ENCODE data around the gene MARK3.

MARK3 gene

DNA sequence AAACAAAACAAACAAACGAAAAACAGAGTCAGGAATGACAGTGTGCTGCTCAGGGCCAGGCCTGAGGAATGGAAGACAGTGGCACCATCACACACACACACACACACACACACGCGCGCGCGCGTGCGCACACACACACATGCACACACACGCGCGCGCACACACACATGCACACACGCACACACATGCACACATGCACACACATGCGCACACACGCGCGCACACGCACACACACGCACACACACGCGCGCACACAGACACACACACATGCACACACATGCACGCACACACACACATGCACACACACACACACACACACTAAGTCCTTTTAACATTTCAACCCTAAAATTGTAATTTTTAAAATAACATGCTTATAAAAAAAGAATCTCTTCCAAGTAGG lies 13.2 kb upstream of the MARK3 start:
- TF ChIP-seq, protein P1, sequence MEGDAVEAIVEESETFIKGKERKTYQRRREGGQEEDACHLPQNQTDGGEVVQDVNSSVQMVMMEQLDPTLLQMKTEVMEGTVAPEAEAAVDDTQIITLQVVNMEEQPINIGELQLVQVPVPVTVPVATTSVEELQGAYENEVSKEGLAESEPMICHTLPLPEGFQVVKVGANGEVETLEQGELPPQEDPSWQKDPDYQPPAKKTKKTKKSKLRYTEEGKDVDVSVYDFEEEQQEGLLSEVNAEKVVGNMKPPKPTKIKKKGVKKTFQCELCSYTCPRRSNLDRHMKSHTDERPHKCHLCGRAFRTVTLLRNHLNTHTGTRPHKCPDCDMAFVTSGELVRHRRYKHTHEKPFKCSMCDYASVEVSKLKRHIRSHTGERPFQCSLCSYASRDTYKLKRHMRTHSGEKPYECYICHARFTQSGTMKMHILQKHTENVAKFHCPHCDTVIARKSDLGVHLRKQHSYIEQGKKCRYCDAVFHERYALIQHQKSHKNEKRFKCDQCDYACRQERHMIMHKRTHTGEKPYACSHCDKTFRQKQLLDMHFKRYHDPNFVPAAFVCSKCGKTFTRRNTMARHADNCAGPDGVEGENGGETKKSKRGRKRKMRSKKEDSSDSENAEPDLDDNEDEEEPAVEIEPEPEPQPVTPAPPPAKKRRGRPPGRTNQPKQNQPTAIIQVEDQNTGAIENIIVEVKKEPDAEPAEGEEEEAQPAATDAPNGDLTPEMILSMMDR (conservative IDR thresholded peaks at IDR 0.05), result no peak
- TF ChIP-seq ZFX (IDR thresholded peaks at IDR 0.05), result no peak
- H3K27ac ChIP-seq, result no peak overlapping the region

DNA sequence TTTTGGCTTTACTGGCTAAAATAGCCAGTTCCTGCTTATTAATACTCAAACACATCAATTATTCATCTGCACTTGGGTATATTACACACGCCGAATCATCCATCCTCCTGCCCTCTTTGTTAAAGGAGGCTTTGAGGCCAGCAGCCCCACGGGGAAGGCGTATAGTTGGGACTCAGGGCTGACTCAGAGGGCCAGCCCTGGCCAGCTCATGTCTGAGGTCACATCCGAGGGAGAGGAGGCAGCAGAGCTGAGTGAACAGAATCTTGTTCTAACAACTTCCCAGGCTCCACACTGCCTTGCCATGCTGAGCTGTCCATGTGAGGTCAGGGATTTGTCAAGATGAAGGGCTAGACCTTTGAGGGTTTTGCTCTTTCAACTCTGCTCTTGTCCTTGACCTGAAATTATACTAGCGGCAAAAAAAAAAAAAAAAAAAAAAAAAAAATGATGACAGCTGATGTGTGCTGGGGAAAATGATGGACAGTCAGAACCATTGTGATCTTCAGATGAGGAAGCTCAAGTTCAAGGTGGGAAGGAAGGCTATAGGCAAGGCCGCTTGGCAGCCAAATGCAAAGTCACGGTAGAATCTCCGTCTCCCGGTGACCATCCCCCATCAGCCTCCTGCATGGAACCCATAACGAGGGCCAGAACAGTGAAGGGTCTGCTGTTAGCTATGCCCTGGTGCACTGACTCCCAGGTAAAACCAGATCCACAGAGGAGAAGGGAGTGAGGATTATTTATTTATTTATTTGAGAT lies 12.5 kb upstream of the MARK3 start:
- TF ChIP-seq ZFX (IDR thresholded peaks at IDR 0.05), result no peak
- TF ChIP-seq, protein P1 (conservative IDR thresholded peaks at IDR 0.05), result no peak
- H3K27ac ChIP-seq, result no peak overlapping the region

DNA sequence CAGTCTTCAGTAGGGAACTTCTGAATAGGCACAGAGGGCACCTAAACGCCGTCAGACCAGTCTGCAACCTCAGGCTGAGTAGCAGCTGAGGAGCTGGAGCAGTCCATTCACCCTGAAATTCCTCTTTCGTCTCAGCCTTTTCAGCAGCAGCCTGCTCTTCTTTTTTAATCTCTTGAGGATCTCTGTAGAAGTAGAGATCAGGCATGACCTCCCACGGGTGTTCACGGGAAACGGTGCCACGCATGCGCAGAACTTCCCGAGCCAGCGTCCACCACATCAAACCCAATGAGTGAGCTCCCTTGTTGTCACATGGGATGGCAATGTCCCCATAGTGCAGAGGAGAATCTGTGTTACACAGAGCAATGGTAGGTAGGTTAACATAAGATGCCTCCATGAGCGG lies 11.1 kb upstream of the MARK3 start:
- no peak overlapping the region for H3K27ac ChIP-seq
- no peak for TF ChIP-seq ZFX (IDR thresholded peaks at IDR 0.05)
- TF ChIP-seq, protein P1 (conservative IDR thresholded peaks at IDR 0.05), result no peak

DNA sequence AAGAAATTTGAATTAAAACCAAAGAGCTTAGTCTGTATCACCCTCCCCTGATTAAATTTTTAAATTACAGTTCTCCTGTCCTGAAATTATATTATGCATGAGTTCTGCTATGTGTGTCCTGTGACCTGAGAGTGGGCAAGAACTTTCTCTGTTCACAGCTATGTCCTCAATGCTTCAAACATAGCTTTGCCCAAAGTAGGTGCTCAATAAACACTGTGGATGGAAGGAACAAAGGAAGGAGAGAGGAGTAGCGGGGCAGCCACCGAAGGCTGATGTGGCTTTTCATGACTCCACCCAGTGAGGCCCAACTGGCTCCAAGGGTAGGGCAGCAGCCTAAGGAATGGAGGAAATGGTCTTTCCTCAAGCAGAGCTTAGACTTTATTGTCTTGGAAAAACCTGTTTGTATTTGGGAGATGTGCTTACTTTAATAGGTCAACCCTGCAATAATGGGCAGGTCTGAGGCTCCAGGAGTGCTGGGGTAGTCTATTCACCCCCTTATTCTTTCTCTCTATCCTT lies 7.6 kb upstream of the MARK3 start:
- no peak for TF ChIP-seq ZFX (IDR thresholded peaks at IDR 0.05)
- TF ChIP-seq, protein P1 (conservative IDR thresholded peaks at IDR 0.05), result no peak
- no peak overlapping the region for H3K27ac ChIP-seq

DNA sequence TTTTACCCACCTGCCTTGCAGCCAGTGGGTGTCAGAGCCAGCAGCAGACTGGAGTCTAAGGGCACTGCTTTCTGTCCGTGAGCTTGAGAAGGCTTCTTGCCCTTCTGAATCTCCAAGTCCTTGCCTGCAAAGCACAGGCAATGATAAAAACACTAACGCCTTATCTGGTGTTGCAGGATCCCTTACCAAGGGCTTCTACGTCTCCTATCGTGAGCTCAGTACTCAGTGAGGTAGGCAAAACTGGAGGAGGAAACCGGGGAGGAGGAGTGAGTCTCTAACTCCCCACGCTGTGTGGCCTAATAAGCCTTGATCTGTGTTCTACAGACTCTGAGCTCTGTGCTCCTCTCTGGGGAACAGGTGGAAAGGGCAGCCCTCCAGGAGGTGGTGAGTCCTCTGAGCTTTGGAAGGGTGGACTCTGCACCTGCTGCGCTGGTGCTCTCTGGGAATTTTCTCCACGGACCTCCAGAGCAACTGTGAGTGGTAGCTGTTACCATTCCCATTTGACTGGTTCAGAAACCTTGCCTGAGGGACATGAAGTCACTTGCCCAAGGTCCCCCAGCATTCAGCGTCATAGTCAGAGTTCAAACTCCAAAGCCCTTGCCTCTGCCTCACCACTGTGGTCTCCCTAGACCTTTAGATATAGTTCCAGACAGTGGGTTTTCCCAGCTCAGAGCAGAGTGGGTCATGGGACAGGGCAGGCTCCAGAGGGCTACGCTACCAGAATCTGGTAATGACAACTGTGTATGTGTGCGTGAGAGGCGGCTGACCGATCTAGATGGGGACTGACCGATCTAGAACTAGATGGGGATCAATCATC lies 7.0 kb upstream of the MARK3 start:
- no peak overlapping the region for H3K27ac ChIP-seq
- TF ChIP-seq, protein P1 (conservative IDR thresholded peaks at IDR 0.05), result no peak
- no peak for TF ChIP-seq ZFX (IDR thresholded peaks at IDR 0.05)

DNA sequence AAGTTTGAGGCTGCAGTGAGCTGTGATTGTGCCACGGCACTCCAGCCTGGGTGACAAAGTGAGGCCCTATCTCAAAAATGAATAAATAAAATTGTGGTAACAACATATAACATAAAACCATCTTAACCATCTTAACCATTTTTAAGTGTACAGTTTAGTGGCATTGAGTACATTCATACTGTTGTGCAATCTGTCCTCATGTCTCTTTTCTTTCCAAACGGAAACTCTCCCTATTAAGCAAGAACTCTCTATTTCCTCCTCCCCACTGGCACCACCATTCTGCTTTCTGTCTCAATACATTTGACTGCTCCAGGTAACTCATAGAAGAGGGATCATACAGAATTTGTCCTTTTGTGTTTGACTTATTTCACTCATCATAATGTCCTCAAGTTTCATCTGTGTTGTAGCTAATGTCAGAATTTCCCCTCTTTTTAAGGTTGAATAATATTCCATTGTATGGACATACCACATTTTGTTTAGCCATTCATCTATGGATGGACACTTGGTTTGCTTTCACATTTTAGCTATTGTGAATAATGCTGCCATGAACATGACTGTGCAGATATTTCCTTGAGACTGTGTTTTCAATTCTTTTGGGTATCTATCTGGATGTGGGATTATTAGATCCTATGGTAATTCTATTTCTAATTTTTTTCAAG lies 4.4 kb upstream of the MARK3 start:
- H3K27ac ChIP-seq, result no peak overlapping the region
- TF ChIP-seq, protein P1 (conservative IDR thresholded peaks at IDR 0.05), result no peak
- no peak for TF ChIP-seq ZFX (IDR thresholded peaks at IDR 0.05)
